ENCODE data around the gene CYB5R3.
"Not testable (repeated sequence)": the region's sequence is repeated elsewhere in the genome, so short reads cannot be mapped to it uniquely, and the experiment has no call there.

GRCh38 chr22:42567950-42568349, 81.2 kb downstream of the CYB5R3 start:
- not testable (repeated sequence) for TF ChIP-seq CTCF (conservative IDR thresholded peaks at IDR 0.05 in 1 of 2, IDR thresholded peaks at IDR 0.05 in 1 of 2; ENCODE audit: low read depth in 1 of 2, low read length in 2 of 2); EZH2 (IDR thresholded peaks at IDR 0.05; ENCODE audit: low read length, missing control alignments)
